Stimulated activated naive CD8-positive, alpha-beta T cell treated with anti-CD3 and anti-CD28 coated beads, Interleukin-15, amount 100 ng/mL, for 72 hours (primary cell): ENCODE results near the gene SHISA4.
A peak's percentile ranks its signal among the peaks of the same experiment; 100 is the strongest.

Experiments used
- ATAC-seq: fragments of 150-1000 bp; cut with Tn5 transposase; 2 replicates; pipeline ENCODE4 v1.10.0; 2021; ENCODE audit warnings: mild to moderate bottlenecking, moderate library complexity
- DNase-seq, 2 donors: peaks; one replicate each; pipeline ENCODE4 v3.0.0; 2021 to 2022
- H3K27ac Mint-ChIP-seq, 2 donors: one replicate each; pipeline ENCODE4 v1.8.0; 2022; ENCODE audit warnings: mild to moderate bottlenecking in 2 of 2, mixed read lengths in 2 of 2, moderate library complexity in 2 of 2
- H3K27me3 Mint-ChIP-seq: one replicate; pipeline ENCODE4 v1.8.0; 2022; ENCODE audit warnings: mixed read lengths
- H3K4me1 Mint-ChIP-seq: one replicate; pipeline ENCODE4 v1.8.0; 2022; ENCODE audit warnings: mild to moderate bottlenecking, mixed read lengths
- H3K4me3 Mint-ChIP-seq, 2 donors: one replicate each; pipeline ENCODE4 v1.8.0; 2022; ENCODE audit warnings: mild to moderate bottlenecking in 2 of 2, mixed read lengths in 2 of 2, moderate library complexity in 1 of 2
- H3K9me3 Mint-ChIP-seq, 2 donors: one replicate each; pipeline ENCODE4 v1.8.0; 2022; ENCODE audit warnings: mixed read lengths in 2 of 2

Gene SHISA4

GRCh38 chr1:201870397-201870796, 18.3 kb upstream of the SHISA4 start:
- ATAC-seq (no peak), DNase-seq (no peak)
- H3K4me3 Mint-ChIP-seq, result no peak overlapping the region
- H3K9me3 Mint-ChIP-seq, result no peaks in the 10 kb centered on the region
- no peaks in the 10 kb centered on the region for H3K27me3 Mint-ChIP-seq
- no peak overlapping the region for H3K27ac Mint-ChIP-seq
- no peaks in the 10 kb centered on the region for H3K4me1 Mint-ChIP-seq

GRCh38 chr1:201874672-201875071, 14.0 kb upstream of the SHISA4 start:
- no peak for DNase-seq
- H3K27me3 Mint-ChIP-seq, result no peaks in the 10 kb centered on the region
- no peak overlapping the region for H3K27ac Mint-ChIP-seq
- H3K4me1 Mint-ChIP-seq, result no peaks in the 10 kb centered on the region
- H3K9me3 Mint-ChIP-seq, result no peaks in the 10 kb centered on the region
- ATAC-seq, result no peak
- no peak overlapping the region for H3K4me3 Mint-ChIP-seq

DNA sequence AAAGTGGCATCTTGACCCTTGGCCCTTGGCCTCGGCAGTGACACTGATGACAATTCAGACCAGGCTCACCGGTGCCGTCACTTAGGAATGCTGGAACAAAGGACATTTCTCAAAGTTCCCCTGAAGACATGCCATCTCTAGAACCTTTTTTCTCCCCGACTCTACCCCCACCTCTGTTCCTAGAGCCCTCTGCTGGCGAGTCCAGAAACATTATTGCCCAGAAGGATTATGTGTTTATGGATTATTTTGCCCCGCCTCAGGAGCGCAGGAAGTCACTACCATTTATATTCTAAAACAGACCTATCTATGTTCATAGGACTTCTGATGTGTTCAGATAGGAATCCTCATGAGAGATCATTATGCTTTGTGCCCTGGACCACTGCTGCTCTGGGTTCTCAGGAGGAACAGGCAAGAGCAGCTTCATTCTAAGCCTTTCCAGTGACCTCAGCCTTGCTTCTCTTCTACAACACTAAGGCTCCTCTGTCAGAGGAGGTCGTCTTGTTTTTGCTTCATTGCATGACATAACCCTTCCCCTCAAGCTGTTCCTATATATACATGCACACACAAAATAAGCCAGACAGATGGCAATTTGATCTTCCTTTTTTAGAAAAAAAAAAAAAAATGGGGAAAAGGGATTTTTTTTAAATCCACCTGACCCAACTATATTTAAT, 12.4 kb upstream of the SHISA4 start:
- H3K4me3 Mint-ChIP-seq, result no peak overlapping the region
- ATAC-seq (no peak), DNase-seq (no peak)
- H3K4me1 Mint-ChIP-seq, result no peaks in the 10 kb centered on the region
- H3K9me3 Mint-ChIP-seq, result no peaks in the 10 kb centered on the region
- H3K27ac Mint-ChIP-seq, result no peak overlapping the region
- H3K27me3 Mint-ChIP-seq, result no peaks in the 10 kb centered on the region

DNA sequence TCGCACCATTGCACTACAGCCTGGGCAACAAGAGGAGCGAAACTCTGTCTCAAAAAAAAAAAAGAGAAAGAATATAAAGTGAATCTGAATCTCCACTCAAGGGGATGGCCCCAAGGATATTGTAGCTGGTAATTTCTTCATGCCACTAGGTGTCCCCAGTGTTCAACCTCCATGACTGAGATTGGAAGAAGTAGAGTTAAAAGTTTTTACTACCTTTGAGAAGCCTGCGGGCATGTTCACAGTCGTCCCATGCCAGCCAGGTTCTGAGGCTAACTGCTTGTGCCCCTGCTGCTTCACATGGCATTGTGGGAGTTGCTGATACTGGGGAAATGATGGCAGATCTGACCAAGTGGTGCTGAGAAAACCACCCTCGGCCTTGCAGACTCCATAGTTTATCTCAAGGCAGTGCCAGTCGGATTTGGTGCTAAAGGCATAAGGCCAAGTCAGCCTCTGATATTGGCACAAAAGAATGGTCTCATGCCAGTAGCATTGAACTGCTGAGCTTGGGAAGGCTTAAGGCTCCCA, 10.8 kb upstream of the SHISA4 start:
- ATAC-seq (peak; percentile 70), DNase-seq (no peak)
- Mint-ChIP-seq H3K4me1 (peaks cover 1% of the 10 kb centered on the region), H3K9me3 (no peaks in the 10 kb centered on the region), H3K4me3 (no peak overlapping the region), H3K27me3 (no peaks in the 10 kb centered on the region), H3K27ac (peak overlapping the region in 1 of 2 donors; percentile 42)

DNA sequence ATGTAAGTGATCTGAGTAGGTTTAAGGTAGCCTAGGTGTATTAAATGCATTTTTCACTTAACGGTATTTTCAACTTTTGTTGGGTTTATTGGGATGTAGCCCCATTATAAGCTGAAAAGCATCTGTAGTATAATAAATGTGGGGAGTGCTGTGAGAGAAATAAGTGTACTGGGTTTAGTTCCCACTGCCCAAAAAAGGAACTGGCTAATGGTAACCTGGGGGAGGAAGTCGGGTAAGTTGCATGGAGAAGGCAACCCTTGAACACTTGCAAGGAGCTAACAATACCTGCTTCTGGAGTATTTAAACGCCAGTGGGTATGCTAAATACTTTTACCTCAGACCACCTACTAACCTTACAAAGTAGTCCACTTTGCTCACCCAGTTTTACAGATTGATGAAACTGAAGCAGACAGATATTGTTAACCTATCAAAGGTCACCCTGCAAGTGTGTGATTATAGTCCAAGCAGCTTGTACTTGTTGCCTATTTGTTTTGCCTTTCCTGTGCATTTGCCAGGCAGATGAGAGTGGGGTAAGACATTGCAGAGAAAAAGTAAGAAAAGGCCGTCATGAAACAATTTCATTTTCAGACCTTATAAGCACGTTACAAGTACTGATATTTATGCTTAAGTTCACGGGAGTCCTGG, 7.6 kb upstream of the SHISA4 start:
- peaks cover 10% of the 10 kb centered on the region for H3K4me1 Mint-ChIP-seq
- no peak for ATAC-seq
- no peaks in the 10 kb centered on the region for H3K9me3 Mint-ChIP-seq
- no peak for DNase-seq
- H3K4me3 Mint-ChIP-seq, result no peak overlapping the region
- no peak overlapping the region for H3K27ac Mint-ChIP-seq
- H3K27me3 Mint-ChIP-seq, result peaks cover 9% of the 10 kb centered on the region

DNA sequence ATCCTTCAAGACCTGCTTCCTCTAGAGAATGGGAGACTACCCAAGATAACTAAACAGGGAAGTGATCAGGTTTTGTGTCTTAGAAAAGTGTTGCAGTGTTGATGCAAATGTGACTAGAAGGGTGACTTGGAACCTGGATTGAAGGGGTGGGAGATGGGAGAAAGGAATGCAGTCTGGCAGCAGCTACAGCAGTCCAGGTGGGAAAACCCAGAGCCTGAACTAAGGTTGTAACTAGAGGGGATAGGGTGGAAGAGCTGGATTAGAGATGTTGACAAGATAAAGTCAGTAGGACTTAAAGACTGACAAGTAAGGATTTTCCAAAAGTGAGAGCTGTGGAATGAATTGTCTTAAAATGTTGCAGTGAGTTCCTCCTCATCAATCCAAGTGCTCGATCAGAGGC, 7.1 kb upstream of the SHISA4 start:
- no peak overlapping the region for H3K27ac Mint-ChIP-seq
- ATAC-seq (no peak), DNase-seq (no peak)
- H3K4me3 Mint-ChIP-seq, result no peak overlapping the region
- peaks cover 10% of the 10 kb centered on the region for H3K4me1 Mint-ChIP-seq
- H3K27me3 Mint-ChIP-seq, result peaks cover 12% of the 10 kb centered on the region
- H3K9me3 Mint-ChIP-seq, result no peaks in the 10 kb centered on the region

- Mint-ChIP-seq H3K9me3 (no peaks in the 10 kb centered on the region), H3K4me1 (peaks cover 10% of the 10 kb centered on the region), H3K27ac (no peak overlapping the region), H3K4me3 (no peak overlapping the region), H3K27me3 (peaks cover 23% of the 10 kb centered on the region)
- ATAC-seq (peak; percentile 21), DNase-seq (no peak)
Measured at GRCh38 chr1:201882665-201883132, 6.0 kb upstream of the SHISA4 start.

GRCh38 chr1:201883266-201883665, 5.4 kb upstream of the SHISA4 start:
- Mint-ChIP-seq H3K27me3 (peaks cover 29% of the 10 kb centered on the region), H3K27ac (no peak overlapping the region), H3K4me3 (no peak overlapping the region), H3K9me3 (no peaks in the 10 kb centered on the region), H3K4me1 (peaks cover 13% of the 10 kb centered on the region)
- peak; percentile 7 for ATAC-seq
- no peak for DNase-seq

- ATAC-seq (peak; percentile 41), DNase-seq (no peak)
- Mint-ChIP-seq H3K27ac (no peak overlapping the region), H3K9me3 (no peaks in the 10 kb centered on the region), H3K27me3 (peaks cover 34% of the 10 kb centered on the region), H3K4me3 (no peak overlapping the region), H3K4me1 (peaks cover 17% of the 10 kb centered on the region)
Measured at GRCh38 chr1:201883786-201884185, 4.9 kb upstream of the SHISA4 start.

DNA sequence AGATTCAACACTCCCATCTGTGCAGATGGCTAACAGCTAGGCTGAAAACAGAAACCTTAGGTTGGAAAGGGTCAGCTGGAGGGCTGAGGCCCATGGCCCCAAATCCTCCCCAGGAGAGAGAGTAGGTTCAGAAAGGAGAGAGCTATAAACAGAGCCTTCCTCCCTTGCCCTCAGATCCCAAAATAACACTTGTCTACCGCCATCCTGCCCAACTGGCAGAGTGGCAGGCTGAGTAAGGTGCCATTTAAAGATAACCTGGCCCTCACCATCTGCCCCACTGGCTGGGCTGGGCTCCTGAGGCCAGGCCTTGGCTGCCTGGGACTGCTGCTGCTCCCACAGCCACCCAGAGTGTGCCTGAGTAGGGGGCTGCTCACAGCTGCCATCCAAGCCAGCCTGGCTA, 4.3 kb upstream of the SHISA4 start:
- Mint-ChIP-seq H3K27me3 (peaks cover 40% of the 10 kb centered on the region), H3K27ac (no peak overlapping the region), H3K9me3 (no peaks in the 10 kb centered on the region), H3K4me1 (peaks cover 18% of the 10 kb centered on the region), H3K4me3 (no peak overlapping the region)
- DNase-seq (no peak), ATAC-seq (no peak)

DNA sequence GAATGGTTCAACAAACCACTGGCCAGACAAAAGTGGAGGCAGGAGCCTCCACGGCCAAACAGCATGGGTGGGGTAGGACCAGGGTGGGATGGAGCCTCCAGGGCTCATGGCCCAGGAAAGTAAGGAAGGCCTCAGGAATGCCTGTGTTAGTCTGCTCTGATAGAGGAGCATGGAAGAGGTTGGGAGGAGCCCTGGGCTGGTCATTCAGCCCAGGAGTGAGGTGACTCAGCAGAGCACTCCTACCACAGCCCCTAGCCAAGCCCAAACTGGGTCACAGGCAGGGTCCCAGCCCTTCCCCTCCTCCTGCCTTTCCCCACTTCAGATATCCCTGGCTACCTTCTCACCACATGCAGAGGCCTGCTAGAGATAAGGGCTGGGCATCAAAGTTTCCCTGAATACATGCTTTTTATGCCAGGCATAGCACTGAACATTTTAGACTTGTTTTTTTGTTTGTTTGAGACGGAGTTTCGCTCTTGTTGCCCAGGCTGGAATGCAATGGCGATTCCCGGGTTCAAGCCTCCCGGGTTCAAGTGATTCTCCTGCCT, 3.1 kb upstream of the SHISA4 start:
- no peak for ATAC-seq

GRCh38 chr1:201886103-201886885, 2.4 kb upstream of the SHISA4 start:
- no peak for DNase-seq
- H3K9me3 Mint-ChIP-seq, result no peaks in the 10 kb centered on the region
- peaks cover 58% of the 10 kb centered on the region for H3K27me3 Mint-ChIP-seq
- H3K27ac Mint-ChIP-seq, result no peak overlapping the region
- no peak overlapping the region for H3K4me3 Mint-ChIP-seq
- peaks cover 22% of the 10 kb centered on the region for H3K4me1 Mint-ChIP-seq
- no peak for ATAC-seq

More for the DNA sequence above, 3.1 kb upstream of the SHISA4 start:
- Mint-ChIP-seq H3K4me3 (no peak overlapping the region), H3K27ac (peak overlapping the region in 1 of 2 donors; percentile 15), H3K9me3 (no peaks in the 10 kb centered on the region), H3K27me3 (peaks cover 51% of the 10 kb centered on the region), H3K4me1 (peaks cover 22% of the 10 kb centered on the region)
- no peak for DNase-seq

DNA sequence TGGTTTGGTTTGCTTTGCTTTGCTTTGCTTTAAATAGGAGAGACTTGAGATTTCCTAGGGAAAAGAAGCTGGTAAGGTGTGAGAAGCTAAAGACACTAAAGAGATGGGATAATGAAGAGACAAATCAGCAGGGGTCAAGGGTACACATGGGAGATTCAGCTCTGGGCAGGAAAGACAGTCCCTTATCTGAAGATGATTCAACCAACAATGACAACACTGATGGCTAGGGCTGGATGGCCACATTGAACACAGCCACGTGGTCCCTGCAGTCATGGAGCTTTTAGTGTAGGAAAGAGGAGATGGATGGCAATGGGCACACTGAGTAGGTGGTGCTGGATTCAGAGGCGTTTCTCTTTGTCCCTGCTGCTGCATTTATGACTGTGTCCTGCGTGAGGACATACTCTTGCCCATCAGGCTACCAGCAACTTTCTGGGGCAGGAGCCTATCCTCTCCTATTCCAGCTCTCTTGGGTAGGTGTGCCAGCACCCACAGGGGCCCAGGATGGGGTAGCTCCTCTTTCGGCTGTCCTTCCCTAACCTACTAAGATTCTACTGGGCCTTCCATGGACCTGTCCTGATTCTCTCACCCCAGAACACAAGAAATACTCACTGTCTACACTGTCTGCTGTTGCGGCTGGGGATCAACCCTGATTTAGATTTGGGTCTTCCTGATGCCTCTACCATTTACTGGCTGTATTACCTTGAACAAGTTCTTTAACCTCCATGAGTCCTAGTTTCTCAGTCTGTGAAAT, 1.4 kb upstream of the SHISA4 start:
- DNase-seq (no peak), ATAC-seq (no peak)
- no peak overlapping the region for H3K27ac Mint-ChIP-seq
- no peak overlapping the region for H3K4me3 Mint-ChIP-seq
- H3K9me3 Mint-ChIP-seq, result no peaks in the 10 kb centered on the region
- peaks cover 22% of the 10 kb centered on the region for H3K4me1 Mint-ChIP-seq
- H3K27me3 Mint-ChIP-seq, result peaks cover 68% of the 10 kb centered on the region

DNA sequence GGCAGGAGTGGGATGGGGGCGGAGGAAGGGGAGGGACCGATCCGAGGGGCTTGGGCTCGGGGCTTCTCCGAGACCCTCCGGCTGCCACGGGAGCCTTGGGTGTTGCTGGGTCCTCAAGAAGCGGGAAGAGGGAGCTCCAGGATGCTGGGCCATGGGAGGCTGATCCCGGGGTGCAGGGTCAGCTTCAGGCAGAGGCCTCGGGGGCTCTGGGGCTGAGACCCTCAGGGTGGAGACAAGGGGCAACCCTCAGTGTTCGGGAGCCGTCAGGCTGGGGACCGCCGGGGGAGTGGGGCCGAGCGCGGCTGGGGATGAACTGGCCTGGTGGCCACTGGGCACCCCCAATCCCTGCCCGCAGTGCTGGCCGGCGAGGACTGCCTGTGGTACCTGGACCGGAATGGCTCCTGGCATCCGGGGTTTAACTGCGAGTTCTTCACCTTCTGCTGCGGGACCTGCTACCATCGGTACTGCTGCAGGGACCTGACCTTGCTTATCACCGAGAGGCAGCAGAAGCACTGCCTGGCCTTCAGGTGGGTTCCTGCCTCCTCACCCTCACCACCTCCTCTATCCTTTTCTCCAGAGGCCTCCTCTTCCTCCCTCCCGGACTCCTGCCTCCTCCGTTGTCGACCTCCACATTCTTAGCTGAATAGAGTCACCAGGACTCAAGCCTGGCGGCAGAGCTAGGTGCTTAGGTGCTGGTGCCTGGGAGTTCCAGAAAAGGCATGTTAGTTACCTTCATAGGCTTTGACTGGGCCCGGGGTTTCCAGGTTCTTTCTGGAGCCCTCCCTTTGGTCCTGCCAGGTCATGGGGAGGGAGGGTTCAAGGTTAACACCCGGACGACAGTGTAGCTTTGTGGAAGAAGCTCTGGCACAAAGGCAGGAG, 631 bp downstream of the SHISA4 start:
- Mint-ChIP-seq H3K9me3 (no peaks in the 10 kb centered on the region), H3K4me3 (peak overlapping the region; percentile 56 to 65), H3K27ac (no peak overlapping the region), H3K4me1 (peaks cover 12% of the 10 kb centered on the region), H3K27me3 (peaks cover 86% of the 10 kb centered on the region)
- DNase-seq (no peak), ATAC-seq (peak; percentile 24)
